Activated T-cell treated with anti-CD3 and anti-CD28 coated beads, Interleukin-2, amount 50 U/mL, for 72 hours (primary cell): ENCODE results near the gene MMP19. TPM values are rescaled to one million over a fixed set of nuclear protein-coding genes. Genes with fewer than 3 reads are reported as not detected.
A peak's percentile ranks its signal among the peaks of the same experiment; 100 is the strongest.
"Not testable (repeated sequence)": the region's sequence is repeated elsewhere in the genome, so short reads cannot be mapped to it uniquely, and the experiment has no call there.

Experiments
- ATAC-seq, 2 donors: fragments of 150-1000 bp; cut with Tn5 transposase; replicated peaks in 1 of 2; 2 replicates each; pipeline ENCODE4 v1.10.0; 2021; ENCODE audit warnings: moderate library complexity in 2 of 2, mild to moderate bottlenecking in 1 of 2
- DNase-seq, 2 donors: peaks; one replicate each; pipeline ENCODE4 v3.0.0; 2021 to 2022; ENCODE audit warnings: mixed read lengths in 1 of 2
- H3K27ac Mint-ChIP-seq: one replicate; pipeline ENCODE4 v1.8.0; 2022; ENCODE audit warnings: mild to moderate bottlenecking, moderate library complexity, mixed read lengths
- H3K27me3 Mint-ChIP-seq: one replicate; pipeline ENCODE4 v1.8.0; 2022; ENCODE audit warnings: low read depth, mixed read lengths
- H3K36me3 Mint-ChIP-seq, 2 donors: one replicate each; pipeline ENCODE4 v1.8.0; 2022; ENCODE audit warnings: mixed read lengths in 2 of 2, mild to moderate bottlenecking in 1 of 2; ENCODE audit not compliant: insufficient read depth in 2 of 2
- H3K4me1 Mint-ChIP-seq: one replicate; pipeline ENCODE4 v1.8.0; 2022; ENCODE audit warnings: low read depth, mixed read lengths
- H3K4me3 Mint-ChIP-seq, 2 donors: one replicate each; pipeline ENCODE4 v1.8.0; 2022; ENCODE audit warnings: mild to moderate bottlenecking in 2 of 2, mixed read lengths in 2 of 2, moderate library complexity in 2 of 2
- H3K9me3 Mint-ChIP-seq, 2 donors: one replicate each; pipeline ENCODE4 v1.8.0; 2022; ENCODE audit warnings: mixed read lengths in 2 of 2
- total RNA-seq, 2 donors: library from RNA; stranded (reverse); gene quantifications; one replicate each; pipeline ENCODE4 v1.2.3, GENCODE V29; 2022

MMP19 gene
- total RNA-seq, 2 donors from 2014 or later, result 0.41 to 0.81 TPM

GRCh38 chr12:55838361-55838760 lies 4.4 kb downstream of the MMP19 start:
- H3K36me3 Mint-ChIP-seq, result peaks cover 0 to 2% of the 10 kb centered on the region in 2 donors
- H3K4me1 Mint-ChIP-seq, result peaks cover 8% of the 10 kb centered on the region
- H3K27me3 Mint-ChIP-seq, result no peaks in the 10 kb centered on the region
- ATAC-seq, result no peak
- H3K9me3 Mint-ChIP-seq, result no peaks in the 10 kb centered on the region
- no peak for DNase-seq
- no peak overlapping the region for H3K27ac Mint-ChIP-seq
- no peak overlapping the region for H3K4me3 Mint-ChIP-seq

GRCh38 chr12:55834400-55834799 lies 8.3 kb downstream of the MMP19 start:
- not testable (repeated sequence) for H3K36me3 Mint-ChIP-seq, DNase-seq, H3K4me3 Mint-ChIP-seq, H3K27ac Mint-ChIP-seq, ATAC-seq, H3K27me3 Mint-ChIP-seq, H3K9me3 Mint-ChIP-seq
- H3K4me1 Mint-ChIP-seq, result peaks cover 28% of the 10 kb centered on the region

- Mint-ChIP-seq H3K9me3 (no peaks in the 10 kb centered on the region), H3K4me1 (peaks cover 34% of the 10 kb centered on the region), H3K4me3 (no peak overlapping the region), H3K27me3 (no peaks in the 10 kb centered on the region), H3K36me3 (peaks cover 7% of the 10 kb centered on the region in 2 donors), H3K27ac (no peak overlapping the region)
- ATAC-seq (no peak), DNase-seq (no peak)
These were observed 9.7 kb downstream of the MMP19 start for GRCh38 chr12:55833056-55833455.

- no peak overlapping the region for H3K27ac Mint-ChIP-seq
- no peak for DNase-seq
These were observed 11.3 kb downstream of the MMP19 start for GRCh38 chr12:55831447-55831815.

GRCh38 chr12:55830601-55831446 lies 11.9 kb downstream of the MMP19 start:
- Mint-ChIP-seq H3K9me3 (no peaks in the 10 kb centered on the region), H3K27me3 (no peaks in the 10 kb centered on the region), H3K4me3 (peak overlapping the region; percentile 98 to 99), H3K4me1 (peaks cover 53% of the 10 kb centered on the region), H3K36me3 (peaks cover 9 to 14% of the 10 kb centered on the region in 2 donors), H3K27ac (peak overlapping the region; percentile 92)
- DNase-seq (peak; percentile 55 to 65), ATAC-seq (peak in 1 of 2 donors; percentile 18)

More at GRCh38 chr12:55831447-55831815, 11.3 kb downstream of the MMP19 start:
- ATAC-seq, result no peak
- Mint-ChIP-seq H3K27me3 (no peaks in the 10 kb centered on the region), H3K36me3 (peaks cover 9 to 12% of the 10 kb centered on the region in 2 donors), H3K9me3 (no peaks in the 10 kb centered on the region), H3K4me3 (peak overlapping the region; percentile 98 to 99), H3K4me1 (peaks cover 50% of the 10 kb centered on the region)

GRCh38 chr12:55829967-55830600 lies 12.7 kb downstream of the MMP19 start:
- DNase-seq, result peak; percentile 44 to 50
- H3K9me3 Mint-ChIP-seq, result no peaks in the 10 kb centered on the region
- no peaks in the 10 kb centered on the region for H3K27me3 Mint-ChIP-seq
- peak overlapping the region; percentile 98 to 99 for H3K4me3 Mint-ChIP-seq
- H3K27ac Mint-ChIP-seq, result peak overlapping the region; percentile 92
- ATAC-seq, result peak; percentile 12 to 17
- peaks cover 60% of the 10 kb centered on the region for H3K4me1 Mint-ChIP-seq
- H3K36me3 Mint-ChIP-seq, result peaks cover 9 to 15% of the 10 kb centered on the region in 2 donors

GRCh38 chr12:55828357-55828756 lies 14.4 kb downstream of the MMP19 start:
- H3K9me3 Mint-ChIP-seq, result no peaks in the 10 kb centered on the region
- H3K36me3 Mint-ChIP-seq, result peaks cover 10 to 13% of the 10 kb centered on the region in 2 donors
- H3K27ac Mint-ChIP-seq, result peak overlapping the region; percentile 95
- ATAC-seq, result no peak
- H3K4me3 Mint-ChIP-seq, result peak overlapping the region; percentile 98 to 99
- DNase-seq, result no peak
- H3K27me3 Mint-ChIP-seq, result no peaks in the 10 kb centered on the region
- H3K4me1 Mint-ChIP-seq, result peaks cover 67% of the 10 kb centered on the region

- peak overlapping the region; percentile 95 for H3K27ac Mint-ChIP-seq
- peaks cover 12 to 15% of the 10 kb centered on the region in 2 donors for H3K36me3 Mint-ChIP-seq
- peaks cover 65% of the 10 kb centered on the region for H3K4me1 Mint-ChIP-seq
- no peak for ATAC-seq
- peak overlapping the region; percentile 98 to 99 for H3K4me3 Mint-ChIP-seq
- H3K27me3 Mint-ChIP-seq, result no peaks in the 10 kb centered on the region
- DNase-seq, result no peak
- H3K9me3 Mint-ChIP-seq, result no peaks in the 10 kb centered on the region
These were observed 14.9 kb downstream of the MMP19 start for GRCh38 chr12:55827806-55828205.

- Mint-ChIP-seq H3K27ac (peak overlapping the region; percentile 99), H3K36me3 (peaks cover 10 to 19% of the 10 kb centered on the region in 2 donors), H3K27me3 (no peaks in the 10 kb centered on the region), H3K9me3 (no peaks in the 10 kb centered on the region), H3K4me1 (peaks cover 47% of the 10 kb centered on the region), H3K4me3 (peak overlapping the region; percentile 93 to 98)
- no peak for ATAC-seq
- DNase-seq, result peak in 1 of 2 donors; percentile 9
These were observed 18.0 kb downstream of the MMP19 start for GRCh38 chr12:55824726-55825125.

GRCh38 chr12:55823419-55823818 lies 19.3 kb downstream of the MMP19 start:
- H3K4me1 Mint-ChIP-seq, result peaks cover 56% of the 10 kb centered on the region
- no peaks in the 10 kb centered on the region for H3K9me3 Mint-ChIP-seq
- no peaks in the 10 kb centered on the region for H3K27me3 Mint-ChIP-seq
- H3K4me3 Mint-ChIP-seq, result no peak overlapping the region
- peak overlapping the region; percentile 99 for H3K27ac Mint-ChIP-seq
- peaks cover 7 to 19% of the 10 kb centered on the region in 2 donors for H3K36me3 Mint-ChIP-seq
- DNase-seq (no peak), ATAC-seq (no peak)

- ATAC-seq (no peak), DNase-seq (no peak)
- Mint-ChIP-seq H3K4me1 (peaks cover 46% of the 10 kb centered on the region), H3K36me3 (peaks cover 5 to 13% of the 10 kb centered on the region in 2 donors), H3K9me3 (no peaks in the 10 kb centered on the region), H3K4me3 (no peak overlapping the region), H3K27me3 (no peaks in the 10 kb centered on the region), H3K27ac (peak overlapping the region; percentile 29)
These were observed 20.5 kb downstream of the MMP19 start for GRCh38 chr12:55822228-55822627.

GRCh38 chr12:55820679-55821078 lies 22.1 kb downstream of the MMP19 start:
- peaks cover 37% of the 10 kb centered on the region for H3K4me1 Mint-ChIP-seq
- peaks cover 5 to 10% of the 10 kb centered on the region in 2 donors for H3K36me3 Mint-ChIP-seq
- ATAC-seq (no peak), DNase-seq (no peak)
- no peaks in the 10 kb centered on the region for H3K27me3 Mint-ChIP-seq
- peak overlapping the region; percentile 68 for H3K27ac Mint-ChIP-seq
- no peak overlapping the region for H3K4me3 Mint-ChIP-seq
- no peaks in the 10 kb centered on the region for H3K9me3 Mint-ChIP-seq

GRCh38 chr12:55818886-55819285 lies 23.9 kb downstream of the MMP19 start:
- no peak for ATAC-seq
- peaks cover 8 to 15% of the 10 kb centered on the region in 2 donors for H3K36me3 Mint-ChIP-seq
- H3K9me3 Mint-ChIP-seq, result no peaks in the 10 kb centered on the region
- no peak overlapping the region for H3K27ac Mint-ChIP-seq
- peaks cover 38% of the 10 kb centered on the region for H3K4me1 Mint-ChIP-seq
- H3K27me3 Mint-ChIP-seq, result no peaks in the 10 kb centered on the region
- H3K4me3 Mint-ChIP-seq, result no peak overlapping the region
- no peak for DNase-seq
